ENCODE data around the gene PHLPP2.
A peak's percentile ranks its signal among the peaks of the same experiment; 100 is the strongest.

Gene PHLPP2

GRCh38 chr16:71724320-71724751 is at the start of gene PHLPP2:
PHLPP2 (minus strand) TSS chr16:71724701; CDS start chr16:71714795, 9,906 bp downstream.
- no peak for TF ChIP-seq CTCF (conservative IDR thresholded peaks at IDR 0.05)
- H3K27ac ChIP-seq = peak within 1 kb of the TSS; percentile 82

- H3K27ac ChIP-seq = peak overlapping the region; percentile 62
- no peak for TF ChIP-seq CTCF (conservative IDR thresholded peaks at IDR 0.05)
These were observed 47.1 kb upstream of the PHLPP2 start for GRCh38 chr16:71771571-71771970.

GRCh38 chr16:71769222-71769621 is 44.7 kb upstream of the PHLPP2 start:
- no peak for TF ChIP-seq CTCF (conservative IDR thresholded peaks at IDR 0.05)
- no peak overlapping the region for H3K27ac ChIP-seq

GRCh38 chr16:71767060-71767900 is 42.8 kb upstream of the PHLPP2 start:
- no peak for TF ChIP-seq CTCF (conservative IDR thresholded peaks at IDR 0.05)
- no peak overlapping the region for H3K27ac ChIP-seq

- H3K27ac ChIP-seq = no peak overlapping the region
- no peak for TF ChIP-seq CTCF (conservative IDR thresholded peaks at IDR 0.05)
These were observed 37.7 kb upstream of the PHLPP2 start for GRCh38 chr16:71762186-71762585.

GRCh38 chr16:71761097-71761496 is 36.6 kb upstream of the PHLPP2 start:
- no peak for TF ChIP-seq CTCF (conservative IDR thresholded peaks at IDR 0.05)
- no peak overlapping the region for H3K27ac ChIP-seq

GRCh38 chr16:71758293-71758760 is 33.8 kb upstream of the PHLPP2 start:
- TF ChIP-seq CTCF (conservative IDR thresholded peaks at IDR 0.05) = no peak
- peak overlapping the region; percentile 47 for H3K27ac ChIP-seq
